Right renal cortex interstitium (tissue), 3 donors: ENCODE measurements around the gene EREG. TPM values are rescaled to one million over a fixed set of nuclear protein-coding genes. Genes with fewer than 3 reads are reported as not detected.

Source experiments
- DNase-seq, 3 donors: peaks; one replicate each; pipeline ENCODE4 v3.0.0-alpha.2; 2013; ENCODE audit warnings: low read depth in 3 of 3, low spot score in 2 of 3
- polyA plus RNA-seq, 3 donors: library from polyadenylated mRNA; unstranded; fragments of 120-200 nt; gene quantifications; one replicate each; pipeline ENCODE4 v1.2.1, GENCODE V29; 2013; ENCODE audit not compliant: insufficient read length in 3 of 3

Gene EREG
- polyA plus RNA-seq, 3 donors, result 0.06 to 0.08 TPM; not detected in 1

DNA sequence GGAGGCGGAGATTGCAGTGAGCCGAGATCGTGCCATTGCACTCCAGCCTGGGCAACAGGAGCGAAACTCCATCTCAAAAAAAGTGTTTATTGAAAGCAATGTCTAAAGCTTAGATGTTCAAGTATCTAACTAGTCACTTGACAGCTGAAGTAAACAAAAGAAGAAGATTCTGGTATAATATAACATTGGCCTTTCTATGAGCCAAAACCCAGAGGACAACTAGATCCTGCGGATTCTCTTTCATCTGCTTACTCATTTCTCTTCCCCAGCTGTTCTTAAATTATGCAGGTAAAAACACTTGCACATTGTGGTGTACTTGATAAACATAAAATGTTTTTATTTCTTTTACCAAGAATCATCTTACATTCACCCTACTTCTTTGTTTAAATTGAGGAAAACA is 55.9 kb downstream of the EREG start:
- DNase-seq, result no peak

GRCh38 chr4:74423104-74423503 is 58.2 kb downstream of the EREG start:
- DNase-seq, result no peak

- no peak for DNase-seq
These were observed 59.2 kb downstream of the EREG start for GRCh38 chr4:74424111-74424510.

DNA sequence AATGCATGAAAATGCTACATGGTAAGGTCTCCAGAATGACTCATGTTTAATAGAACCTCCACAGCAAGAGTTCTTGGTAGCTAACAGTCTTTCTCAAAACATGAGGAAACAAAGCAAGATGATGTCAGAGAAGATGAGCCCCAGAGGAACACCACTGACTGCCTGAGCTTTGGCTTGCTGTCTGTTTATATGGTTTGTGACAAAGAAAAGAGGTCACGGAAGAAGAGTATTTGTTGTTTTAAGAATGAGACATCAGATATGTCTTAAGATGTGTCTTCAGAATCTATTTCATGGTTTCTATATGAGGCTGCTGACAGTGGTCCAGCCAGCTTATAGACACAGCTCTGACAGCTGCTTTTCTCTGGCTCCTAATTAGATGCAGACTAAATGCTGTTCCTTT is 61.2 kb downstream of the EREG start:
- DNase-seq, result no peak

- no peak for DNase-seq
These were observed 63.3 kb downstream of the EREG start for GRCh38 chr4:74428276-74428675.

GRCh38 chr4:74431113-74431826 is 66.3 kb downstream of the EREG start:
- DNase-seq, result no peak

DNA sequence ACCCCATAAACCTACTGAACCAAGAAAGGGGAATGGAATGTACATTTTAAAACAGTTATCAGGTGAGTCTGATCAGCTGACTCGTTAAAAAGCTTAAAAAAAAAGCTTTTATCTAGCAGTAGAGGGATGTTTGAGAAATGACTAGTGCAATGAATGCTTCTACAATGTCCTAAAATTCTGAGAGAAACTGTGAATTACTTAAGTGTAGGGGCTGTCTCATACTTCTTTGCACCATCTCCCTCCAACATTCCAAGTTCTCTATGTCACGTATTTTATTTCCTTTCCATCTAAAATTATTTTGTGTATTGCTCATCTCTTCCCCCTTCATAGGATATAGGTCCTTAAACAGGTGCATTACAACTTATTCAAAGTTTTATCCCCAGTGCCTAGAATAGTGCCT is 68.1 kb downstream of the EREG start:
- DNase-seq, result no peak

GRCh38 chr4:74433541-74434172 is 68.7 kb downstream of the EREG start:
- DNase-seq, result no peak

- no peak for DNase-seq
These were observed 70.4 kb downstream of the EREG start for GRCh38 chr4:74435296-74435695.

DNA sequence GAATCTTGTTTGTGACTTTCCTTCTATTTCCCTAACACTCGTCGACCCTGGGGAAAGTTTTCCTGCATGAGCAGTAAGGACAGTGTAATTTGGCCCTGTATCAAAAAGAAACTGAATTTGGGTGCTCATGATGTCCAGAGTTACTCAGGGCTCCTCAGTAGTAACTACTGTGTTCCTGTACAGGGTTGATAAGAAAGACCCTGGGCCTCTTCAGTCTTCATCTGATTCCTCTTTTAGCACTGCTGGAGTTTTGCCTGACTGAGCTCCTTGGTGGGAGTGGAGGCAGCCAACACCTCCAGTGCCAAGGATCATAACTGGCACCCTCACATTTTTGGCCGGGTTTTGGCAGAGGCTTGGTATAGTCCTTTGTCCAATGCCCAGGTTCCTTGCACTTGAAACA is 72.9 kb downstream of the EREG start:
- no peak for DNase-seq

Other genes with a start within 250 kb of the EREG start
- gene MTHFD2L, start 207.0 kb upstream of the EREG start, polyA plus RNA-seq, result 10 to 100 TPM; 20.9 to 25.7 (median 22.7) TPM
- 1 to 10 TPM in 1 of 3 donors, under 1 TPM in 2; 0.75 to 1.1 (median 0.86) TPM for gene EPGN, start 56.7 kb upstream of the EREG start, polyA plus RNA-seq
- under 1 TPM; 0.12 to 0.28 (median 0.21) TPM for gene AREG, start 80.0 kb downstream of the EREG start, polyA plus RNA-seq